Prostate gland (tissue), 2 donors: Measurements from ENCODE around the gene SCIMP. TPM values are rescaled to one million over a fixed set of nuclear protein-coding genes. Genes with fewer than 3 reads are reported as not detected.

ENCODE experiments used
- DNase-seq: peaks from one replicate; pipeline ENCODE4 v3.0.0-alpha.2; 2019; ENCODE audit warnings: low spot score
- H3K27ac ChIP-seq, 2 donors: fragments of 200-600 bp; sonication (generic); 2 replicates each; pipeline ENCODE4 v1.5.1; 2017 to 2019
- H3K27me3 ChIP-seq: fragments of 200-600 bp; sonication (generic); replicated peaks from 2 replicates; pipeline ENCODE4 v1.5.1; 2019; ENCODE audit not compliant: insufficient read depth
- H3K36me3 ChIP-seq, 2 donors: fragments of 200-600 bp; sonication (generic); 1 replicate in 1 of 2; 2 replicates in 1 of 2; pipeline versions ENCODE4 v1.5.1 to v1.8.1; 2017 to 2019
- H3K4me1 ChIP-seq: fragments of 200-600 bp; sonication (generic); replicated peaks from 2 replicates; pipeline ENCODE4 v1.5.1; 2019
- H3K4me3 ChIP-seq, 2 donors: fragments of 200-600 bp; sonication (generic); 2 replicates each; pipeline ENCODE4 v1.5.1; 2017 to 2019
- H3K9me3 ChIP-seq: fragments of 200-600 bp; sonication (generic); 2 replicates; pipeline ENCODE4 v1.5.1; 2017
- CTCF ChIP-seq, 4 experiments: fragments of 200-600 bp in 2 of 4; fragments of 450-650 bp in 2 of 4; sonication (generic) in 2 of 4; IDR thresholded peaks; 1 replicate in 3 of 4; 2 replicates in 1 of 4; pipeline ENCODE4 v1.5.1; 2016 to 2019; ENCODE audit warnings: antibody characterized with exemption in 4 of 4, mild to moderate bottlenecking in 2 of 4, moderate library complexity in 2 of 4
- POLR2A ChIP-seq: fragments of 450-650 bp; IDR thresholded peaks from one replicate; pipeline ENCODE4 v1.6.1; 2016; ENCODE audit warnings: antibody characterized with exemption, mild to moderate bottlenecking
- POLR2AphosphoS5 ChIP-seq: sonication (generic); formaldehyde crosslinking; IDR thresholded peaks from one replicate; pipeline ENCODE4 v1.6.1; 2017; ENCODE audit warnings: antibody characterized with exemption
- WGBS: methylation state at CpG from one replicate; pipeline ENCODE4 v1.1.5; 2018; 5-methylcytosine and 5-hydroxymethylcytosine counted together
- intact Hi-C: fragments of 100-400 bp; cut with DNase I; formaldehyde crosslinking; loops from one replicate; pipeline ENCODE4 v1.14.2; 2022
- total RNA-seq, 2 donors: library from RNA; depleted of rRNA; stranded (reverse); fragments of >200 nt; gene quantifications; one replicate each; pipeline ENCODE4 v1.1.0, GENCODE V29; 2016

Gene SCIMP
- total RNA-seq, result 1 to 10 TPM in 1 of 2 donors, under 1 TPM in 1; 0.68 to 2.3 TPM

DNA sequence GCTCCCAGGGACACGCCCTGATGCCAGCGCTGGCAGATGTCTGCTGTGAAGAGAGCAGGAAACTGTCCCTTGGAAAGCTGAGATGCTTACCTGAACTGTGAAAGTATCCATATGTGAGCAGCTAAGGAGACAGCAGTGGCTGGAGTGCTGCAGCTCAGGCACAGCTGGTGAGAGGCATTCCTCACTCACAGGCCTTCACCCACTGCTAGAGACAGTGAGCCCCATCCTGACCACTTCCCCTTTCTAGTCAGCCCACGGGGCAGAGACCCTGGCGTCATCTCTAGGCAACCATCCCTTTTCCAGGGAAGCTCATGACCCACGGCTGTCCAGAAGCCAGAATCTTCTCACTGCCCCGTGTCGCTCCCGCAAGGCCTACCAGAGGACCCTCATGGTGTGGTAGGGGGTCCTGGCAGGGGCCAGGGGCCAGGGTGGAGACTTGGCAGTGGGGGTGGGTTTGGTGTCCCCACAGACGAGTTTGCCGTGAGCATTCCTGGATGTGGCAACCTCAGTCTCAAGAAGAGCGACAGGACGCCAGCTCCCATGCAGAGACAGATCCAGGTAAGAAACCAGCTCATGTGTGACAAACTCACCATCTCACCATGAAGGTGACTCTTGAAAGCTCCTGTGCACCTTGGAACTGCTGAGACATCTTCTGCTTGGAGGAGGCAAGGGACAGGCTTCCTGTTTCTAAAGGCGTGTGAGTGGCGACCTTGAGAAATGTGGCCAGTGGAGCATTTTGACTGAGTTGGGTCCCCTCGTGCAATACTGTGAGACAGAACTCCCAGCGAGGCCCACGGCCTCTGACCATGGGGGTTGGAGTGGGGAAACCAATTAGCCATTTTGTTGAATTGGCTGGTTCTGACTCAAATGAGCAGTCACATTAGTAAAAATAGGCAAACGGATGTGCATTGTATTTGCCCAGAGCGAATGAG, at the start of gene SCIMP:
Gene SCIMP (minus strand): TSS at position 216 of the 932 bp plus-strand sequence. CDS start 105 bp downstream, at position 111.
- no peak within 1 kb of the TSS for H3K27ac ChIP-seq
- DNase-seq, result no peak
- H3K9me3 ChIP-seq, result no peaks in the 10 kb centered on the region
- WGBS, result 86% methylated on average over 19 of the region's 19 CpGs
- no peaks in the 10 kb centered on the region for H3K27me3 ChIP-seq
- TF ChIP-seq POLR2A (no peak), CTCF (IDR thresholded peaks at IDR 0.05) (no peak), POLR2AphosphoS5 (no peak)
- no peaks in the 10 kb centered on the region for H3K4me1 ChIP-seq
- intact Hi-C loops, result no loop called here
- H3K36me3 ChIP-seq, result no peaks in the 10 kb centered on the region
- H3K4me3 ChIP-seq, result no peak within 1 kb of the TSS

GRCh38 chr17:5283571-5284315, 49.1 kb upstream of the SCIMP start:
- intact Hi-C loops, result no loop called here
- no peaks in the 10 kb centered on the region for H3K9me3 ChIP-seq
- peak overlapping the region; percentile 20 to 38 for H3K27ac ChIP-seq
- no peak for DNase-seq
- H3K27me3 ChIP-seq, result no peaks in the 10 kb centered on the region
- 29% methylated on average over 5 of the region's 5 CpGs for WGBS
- H3K36me3 ChIP-seq, result no peaks in the 10 kb centered on the region
- no peaks in the 10 kb centered on the region for H3K4me1 ChIP-seq
- TF ChIP-seq CTCF (IDR thresholded peaks at IDR 0.05) (no peak), POLR2A (no peak), POLR2AphosphoS5 (peak; percentile 12)
- H3K4me3 ChIP-seq, result peak overlapping the region in 1 of 2 donors; percentile 96

DNA sequence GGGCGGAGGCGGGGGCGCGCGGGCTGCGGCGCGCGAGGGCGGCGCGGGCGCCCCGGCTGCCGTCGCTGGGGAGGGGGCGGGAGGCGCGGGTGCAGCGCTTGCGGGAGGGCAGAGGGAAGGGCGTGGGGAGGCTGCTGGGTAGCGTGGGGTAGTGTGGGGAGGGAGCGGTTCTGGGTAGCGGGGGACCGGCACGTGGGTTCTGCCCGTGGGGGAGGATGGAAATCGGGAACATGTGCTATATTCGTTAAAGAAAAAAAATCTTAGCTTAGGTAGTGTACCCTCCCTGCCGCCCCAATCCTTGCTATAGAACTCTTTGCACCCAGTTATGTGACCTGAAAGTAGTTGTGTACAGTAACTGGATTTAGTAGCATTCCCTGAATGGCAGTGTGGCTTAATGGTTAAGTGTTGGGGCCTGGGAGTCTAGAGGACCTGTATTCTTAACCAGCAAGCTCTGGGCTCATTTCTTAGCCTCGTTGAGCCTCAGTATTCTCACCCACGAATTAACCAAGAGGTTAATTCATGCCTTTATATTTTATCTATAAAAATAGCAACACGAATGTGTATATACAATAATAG, 48.1 kb upstream of the SCIMP start:
- intact Hi-C loops, result no loop called here

More for the DNA sequence above, 48.1 kb upstream of the SCIMP start:
- no peaks in the 10 kb centered on the region for H3K9me3 ChIP-seq
- no peaks in the 10 kb centered on the region for H3K36me3 ChIP-seq
- H3K27me3 ChIP-seq, result no peaks in the 10 kb centered on the region
- DNase-seq, result no peak
- H3K4me3 ChIP-seq, result peak overlapping the region; percentile 87 to 96
- H3K4me1 ChIP-seq, result no peaks in the 10 kb centered on the region
- peak overlapping the region; percentile 20 to 90 for H3K27ac ChIP-seq
- 1% methylated on average over 34 of the region's 34 CpGs for WGBS
- no peak for TF ChIP-seq POLR2A
- TF ChIP-seq CTCF (IDR thresholded peaks at IDR 0.05), result no peak
- TF ChIP-seq POLR2AphosphoS5, result no peak
